Choroid plexus epithelial cell (primary cell): ENCODE results near the gene VRTN.

ENCODE experiments used
- DNase-seq: peaks from one replicate; pipeline ENCODE4 v3.0.0-alpha.2; 2010; ENCODE audit warnings: low read depth
- H3K4me3 ChIP-seq: 2 replicates; pipeline ENCODE4 v1.5.1; 2011; ENCODE audit warnings: low read depth, mild to moderate bottlenecking, control low read depth, low read length, moderate library complexity
- TF ChIP-seq, protein P1 (sequence below): conservative IDR thresholded peaks from 2 replicates; pipeline ENCODE4 v1.5.1; 2011; ENCODE audit warnings: low read depth, mild to moderate bottlenecking, control low read depth, inconsistent platforms, low read length, moderate library complexity

Gene VRTN

GRCh38 chr14:74333909-74334308 lies 14.4 kb upstream of the VRTN start:
- TF ChIP-seq, protein P1, sequence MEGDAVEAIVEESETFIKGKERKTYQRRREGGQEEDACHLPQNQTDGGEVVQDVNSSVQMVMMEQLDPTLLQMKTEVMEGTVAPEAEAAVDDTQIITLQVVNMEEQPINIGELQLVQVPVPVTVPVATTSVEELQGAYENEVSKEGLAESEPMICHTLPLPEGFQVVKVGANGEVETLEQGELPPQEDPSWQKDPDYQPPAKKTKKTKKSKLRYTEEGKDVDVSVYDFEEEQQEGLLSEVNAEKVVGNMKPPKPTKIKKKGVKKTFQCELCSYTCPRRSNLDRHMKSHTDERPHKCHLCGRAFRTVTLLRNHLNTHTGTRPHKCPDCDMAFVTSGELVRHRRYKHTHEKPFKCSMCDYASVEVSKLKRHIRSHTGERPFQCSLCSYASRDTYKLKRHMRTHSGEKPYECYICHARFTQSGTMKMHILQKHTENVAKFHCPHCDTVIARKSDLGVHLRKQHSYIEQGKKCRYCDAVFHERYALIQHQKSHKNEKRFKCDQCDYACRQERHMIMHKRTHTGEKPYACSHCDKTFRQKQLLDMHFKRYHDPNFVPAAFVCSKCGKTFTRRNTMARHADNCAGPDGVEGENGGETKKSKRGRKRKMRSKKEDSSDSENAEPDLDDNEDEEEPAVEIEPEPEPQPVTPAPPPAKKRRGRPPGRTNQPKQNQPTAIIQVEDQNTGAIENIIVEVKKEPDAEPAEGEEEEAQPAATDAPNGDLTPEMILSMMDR: no peak

GRCh38 chr14:74346341-74346740 lies 1.9 kb upstream of the VRTN start:
- TF ChIP-seq, protein P1: no peak
- no peak for DNase-seq
- no peak overlapping the region for H3K4me3 ChIP-seq

More at GRCh38 chr14:74333909-74334308, 14.4 kb upstream of the VRTN start:
- no peak overlapping the region for H3K4me3 ChIP-seq
- DNase-seq: peak; percentile 90

- TF ChIP-seq, protein P1: no peak
Observed at GRCh38 chr14:74347097-74347794, 1.0 kb upstream of the VRTN start.

DNA sequence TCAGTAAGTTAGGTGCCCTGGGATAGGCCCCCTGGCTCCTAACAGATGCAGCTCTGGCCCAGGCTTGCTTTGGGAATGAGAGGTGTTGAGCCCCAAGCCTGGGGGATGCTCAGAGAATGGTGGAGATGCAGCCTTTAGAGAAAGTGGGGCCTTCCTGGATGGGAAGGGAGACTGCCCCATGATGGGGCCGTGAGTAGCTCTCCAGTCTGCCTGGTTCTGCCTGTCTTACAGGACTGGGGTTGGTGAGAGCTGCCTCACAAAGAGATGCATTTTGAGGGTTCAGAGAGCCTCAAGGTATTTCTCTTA lies 523 bp upstream of the VRTN start:
- TF ChIP-seq, protein P1: no peak
- no peak for DNase-seq
- no peak overlapping the region for H3K4me3 ChIP-seq

More at GRCh38 chr14:74347097-74347794, 1.0 kb upstream of the VRTN start:
- no peak for DNase-seq
- no peak overlapping the region for H3K4me3 ChIP-seq

DNA sequence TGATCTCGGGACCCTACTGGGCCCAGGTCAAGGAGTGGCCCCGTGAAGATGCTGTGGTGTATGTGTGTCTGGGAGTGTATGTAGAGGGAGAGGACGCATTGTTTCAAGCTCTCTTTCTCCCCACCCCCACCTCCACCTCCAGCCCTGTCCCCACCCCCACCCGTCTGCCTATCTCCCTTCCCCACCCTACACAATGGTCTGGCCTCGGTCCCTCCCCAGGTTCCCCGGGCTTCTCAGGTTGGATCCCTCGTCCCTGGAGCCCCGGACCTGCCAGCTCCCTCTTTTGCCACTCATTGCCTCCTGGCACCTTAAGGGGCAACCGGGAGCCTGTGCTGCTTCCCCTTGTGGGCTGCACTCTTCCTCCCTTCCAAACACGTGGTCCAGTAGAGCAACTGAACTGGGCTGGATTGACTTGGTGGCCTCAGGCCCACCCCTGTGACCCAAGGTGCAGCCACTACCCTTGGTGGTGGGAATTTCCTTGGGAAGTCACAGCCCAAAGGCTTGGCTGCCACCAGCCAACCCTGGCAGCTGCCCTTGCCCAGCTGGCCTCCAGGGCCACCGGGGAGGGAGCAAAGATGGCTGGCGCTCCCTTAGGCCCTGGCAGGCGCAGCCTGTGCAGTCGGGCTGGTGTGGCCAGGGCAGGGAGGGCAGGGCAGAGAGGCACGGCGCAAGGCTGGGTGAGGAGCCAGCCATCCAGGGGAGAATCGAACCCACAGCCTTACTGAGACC lies 628 bp downstream of the VRTN start:
- TF ChIP-seq, protein P1: no peak
- no peak for DNase-seq
- H3K4me3 ChIP-seq: no peak overlapping the region

DNA sequence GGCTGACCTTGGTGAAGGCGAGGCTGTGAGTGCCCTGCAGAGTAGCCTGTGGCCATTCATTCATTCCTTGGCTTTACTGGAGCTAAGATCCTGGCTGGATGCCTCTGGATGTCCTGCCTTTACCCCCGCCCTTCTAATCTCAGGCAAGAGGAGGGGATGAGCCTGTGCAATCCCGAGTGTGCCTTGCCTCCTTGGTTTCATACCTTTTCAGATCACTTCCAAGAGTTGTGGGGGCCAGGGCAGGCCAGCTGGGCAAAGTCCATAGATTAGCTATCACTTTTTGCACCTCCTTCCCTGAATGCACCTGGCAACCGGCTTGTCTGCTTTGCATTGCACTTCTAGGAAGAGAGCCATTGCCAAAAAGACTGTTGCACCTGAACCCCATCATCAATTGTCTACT lies 1.5 kb downstream of the VRTN start:
- TF ChIP-seq, protein P1: no peak
- no peak for DNase-seq
- H3K4me3 ChIP-seq: no peak overlapping the region
